Stomach (tissue), 9 donors: ENCODE measurements around the gene ABLIM2. TPM values are rescaled to one million over a fixed set of nuclear protein-coding genes. Genes with fewer than 3 reads are reported as not detected.

Experiments used
- DNase-seq, 2 donors: peaks; one replicate each; pipeline versions ENCODE4 v3.0.0 to v3.0.0-alpha.2; 2013 to 2019
- H3K27ac ChIP-seq, 5 donors: fragments of 200-600 bp in 4 of 5; sonication (generic) in 4 of 5; one replicate each; pipeline ENCODE4 v1.5.1; 2013 to 2019; ENCODE audit warnings: mild to moderate bottlenecking in 1 of 5, moderate library complexity in 1 of 5
- H3K27me3 ChIP-seq, 3 donors: fragments of 200-600 bp; sonication (generic); one replicate each; pipeline ENCODE4 v1.5.1; 2017 to 2019; ENCODE audit warnings: mixed run types in 1 of 3
- H3K36me3 ChIP-seq, 4 donors: fragments of 200-600 bp; sonication (generic); 1 replicate in 3 of 4; 2 replicates in 1 of 4; pipeline ENCODE4 v1.5.1; 2016 to 2019
- H3K4me1 ChIP-seq, 4 donors: fragments of 200-600 bp; sonication (generic); one replicate each; pipeline ENCODE4 v1.5.1; 2016 to 2019
- H3K4me3 ChIP-seq, 4 donors: fragments of 200-600 bp; sonication (generic) in 3 of 4; one replicate each; pipeline ENCODE4 v1.5.1; 2016 to 2019; ENCODE audit warnings: mild to moderate bottlenecking in 1 of 4
- H3K9me3 ChIP-seq, 4 donors: fragments of 200-600 bp; sonication (generic); one replicate each; pipeline ENCODE4 v1.5.1; 2016 to 2019
- EP300 ChIP-seq: sonication (generic); formaldehyde crosslinking; IDR thresholded peaks from one replicate; pipeline ENCODE4 v1.6.1; 2017; ENCODE audit warnings: antibody characterized with exemption
- POLR2A ChIP-seq, 4 donors: fragments of 450-650 bp; IDR thresholded peaks; one replicate each; pipeline ENCODE4 v1.6.1; 2016; ENCODE audit warnings: antibody characterized with exemption in 4 of 4, control low read depth in 2 of 4, mild to moderate bottlenecking in 1 of 4, moderate library complexity in 1 of 4
- POLR2AphosphoS5 ChIP-seq, 3 donors: sonication (generic); formaldehyde crosslinking; IDR thresholded peaks; one replicate each; pipeline ENCODE4 v1.6.1; 2016; ENCODE audit warnings: antibody characterized with exemption in 3 of 3
- WGBS, 5 donors: extraction: QIAGEN DNeasy Blood & Tissue Kit in 3 of 5; methylation state at CpG; one replicate each; pipeline versions ENCODE4 v1.1.5 to v1.1.7; 2013 to 2018; 5-methylcytosine and 5-hydroxymethylcytosine counted together
- intact Hi-C: fragments of 100-400 bp; cut with DNase I; formaldehyde crosslinking; loops from one replicate; pipeline ENCODE4 v1.15.1; 2023; ENCODE audit warnings: low total_unique reads
- polyA plus RNA-seq, 3 donors: library from polyadenylated mRNA; stranded (reverse); fragments of 200-250 nt; gene quantifications; one replicate each; pipeline ENCODE4 v1.2.3, GENCODE V29; 2013
- total RNA-seq, 5 donors: library from RNA; depleted of rRNA; stranded (reverse); fragments of >200 nt; gene quantifications; one replicate each; pipeline versions ENCODE4 v1.1.0 to v1.2.3, GENCODE V29; 2014 to 2016
- TF ChIP-seq, protein P1 (sequence below), 7 experiments: fragments of 450-650 bp in 4 of 7; fragments of 200-600 bp in 3 of 7; sonication (generic) in 3 of 7; IDR thresholded peaks; one replicate each; pipeline ENCODE4 v1.5.1; 2016 to 2019; ENCODE audit warnings: antibody characterized with exemption in 7 of 7, control low read depth in 2 of 7, mild to moderate bottlenecking in 1 of 7
- donor health status: healthy with polysubstance abuse.
- donor health status: Bipolar disorder and iron deficiency.
- donor health status: healthy.

Gene ABLIM2
- total and polyA plus RNA-seq, 8 donors: 2.3 to 28.0 (median 5.5) TPM

DNA sequence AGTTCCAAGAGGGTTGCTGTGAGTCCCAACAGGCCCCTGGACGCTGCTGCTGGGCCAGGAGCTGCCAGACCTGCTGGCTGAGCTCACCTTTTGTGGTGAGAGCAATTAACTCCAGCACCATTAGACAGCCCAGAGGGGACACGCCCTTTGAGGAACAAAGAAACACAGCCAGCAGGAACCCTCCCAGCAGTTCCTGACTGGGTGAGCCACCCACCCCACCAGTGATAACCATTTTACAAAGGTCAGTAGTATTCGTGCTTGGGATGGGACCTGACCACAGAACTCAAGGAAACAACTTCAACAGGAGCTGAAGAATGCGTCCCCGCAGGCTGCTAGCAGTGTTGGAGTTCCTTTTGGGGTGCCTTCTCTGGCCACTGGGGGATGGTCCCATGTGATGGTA is 180.1 kb downstream of the ABLIM2 start:
- Histone ChIP-seq H3K27ac (peak overlapping the region in 3 of 5 donors; percentile 45 to 71 (median 58)), H3K4me3 (no peak overlapping the region), H3K27me3 (no peaks in the 10 kb centered on the region), H3K9me3 (no peaks in the 10 kb centered on the region), H3K36me3 (no peaks in the 10 kb centered on the region), H3K4me1 (peaks cover 7 to 38% (median 10%) of the 10 kb centered on the region in 4 donors)
- peak; percentile 37 to 88 for DNase-seq
- TF ChIP-seq POLR2AphosphoS5 (IDR thresholded peaks at IDR 0.05): peak in 1 of 3 donors; percentile 23
- TF ChIP-seq POLR2A (IDR thresholded peaks at IDR 0.05): no peak
- TF ChIP-seq, protein P1, sequence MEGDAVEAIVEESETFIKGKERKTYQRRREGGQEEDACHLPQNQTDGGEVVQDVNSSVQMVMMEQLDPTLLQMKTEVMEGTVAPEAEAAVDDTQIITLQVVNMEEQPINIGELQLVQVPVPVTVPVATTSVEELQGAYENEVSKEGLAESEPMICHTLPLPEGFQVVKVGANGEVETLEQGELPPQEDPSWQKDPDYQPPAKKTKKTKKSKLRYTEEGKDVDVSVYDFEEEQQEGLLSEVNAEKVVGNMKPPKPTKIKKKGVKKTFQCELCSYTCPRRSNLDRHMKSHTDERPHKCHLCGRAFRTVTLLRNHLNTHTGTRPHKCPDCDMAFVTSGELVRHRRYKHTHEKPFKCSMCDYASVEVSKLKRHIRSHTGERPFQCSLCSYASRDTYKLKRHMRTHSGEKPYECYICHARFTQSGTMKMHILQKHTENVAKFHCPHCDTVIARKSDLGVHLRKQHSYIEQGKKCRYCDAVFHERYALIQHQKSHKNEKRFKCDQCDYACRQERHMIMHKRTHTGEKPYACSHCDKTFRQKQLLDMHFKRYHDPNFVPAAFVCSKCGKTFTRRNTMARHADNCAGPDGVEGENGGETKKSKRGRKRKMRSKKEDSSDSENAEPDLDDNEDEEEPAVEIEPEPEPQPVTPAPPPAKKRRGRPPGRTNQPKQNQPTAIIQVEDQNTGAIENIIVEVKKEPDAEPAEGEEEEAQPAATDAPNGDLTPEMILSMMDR (IDR thresholded peaks at IDR 0.05): no peak
- no peak for TF ChIP-seq EP300
- 34 to 45% (median 36%) methylated on average over 5 of the region's 5 CpGs for WGBS, 5 donors
- intact Hi-C loops: no loop called here

DNA sequence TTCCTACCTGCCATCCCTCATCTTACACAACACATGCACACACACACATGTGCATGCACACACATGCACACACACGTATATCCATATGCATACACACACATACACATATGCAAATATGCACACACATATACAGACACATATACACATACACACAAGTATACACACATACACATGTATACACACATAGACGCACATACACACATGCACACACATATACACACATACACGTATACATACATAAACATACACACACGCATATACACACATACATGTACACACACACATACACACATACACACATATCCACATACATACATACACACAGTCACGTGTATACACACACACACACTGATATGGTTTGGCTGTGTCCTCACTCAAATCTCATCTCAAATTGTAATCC is 182.0 kb downstream of the ABLIM2 start:
- Histone ChIP-seq H3K4me3 (no peak overlapping the region), H3K4me1 (peaks cover 7 to 45% (median 14%) of the 10 kb centered on the region in 4 donors), H3K9me3 (no peaks in the 10 kb centered on the region), H3K27ac (no peak overlapping the region), H3K36me3 (no peaks in the 10 kb centered on the region), H3K27me3 (no peaks in the 10 kb centered on the region)
- DNase-seq: no peak
- TF ChIP-seq POLR2A (IDR thresholded peaks at IDR 0.05) (no peak), EP300 (no peak), POLR2AphosphoS5 (IDR thresholded peaks at IDR 0.05) (no peak)
- TF ChIP-seq, protein P1 (IDR thresholded peaks at IDR 0.05): no peak
- intact Hi-C loops: no loop called here
- 94 to 98% (median 96%) methylated on average over 5 of the region's 5 CpGs for WGBS, 5 donors

DNA sequence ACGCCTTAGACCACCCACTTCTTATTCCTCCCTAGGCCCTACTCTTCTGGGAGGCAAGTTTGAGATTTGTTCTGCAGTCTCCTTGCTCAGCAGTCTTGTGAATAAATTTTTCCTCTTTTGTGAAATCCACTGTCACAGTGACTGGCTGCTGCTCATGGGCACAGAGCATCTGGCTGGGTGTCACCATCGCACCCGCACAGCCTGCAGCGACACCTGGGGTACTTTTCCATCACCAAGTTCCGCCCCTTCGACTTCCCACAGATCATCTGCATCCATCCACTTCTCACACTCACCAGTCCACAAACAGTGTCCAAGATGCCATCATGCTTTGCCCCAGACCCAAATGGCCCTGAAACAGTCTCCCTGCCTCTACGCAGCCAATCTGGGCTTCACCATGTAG is 182.6 kb downstream of the ABLIM2 start:
- intact Hi-C loops: no loop called here
- Histone ChIP-seq H3K36me3 (no peaks in the 10 kb centered on the region), H3K27ac (no peak overlapping the region), H3K27me3 (no peaks in the 10 kb centered on the region), H3K4me1 (peaks cover 7 to 49% (median 17%) of the 10 kb centered on the region in 4 donors), H3K4me3 (no peak overlapping the region), H3K9me3 (no peaks in the 10 kb centered on the region)
- TF ChIP-seq, protein P1 (IDR thresholded peaks at IDR 0.05): no peak
- no peak for TF ChIP-seq EP300
- no peak for TF ChIP-seq POLR2A (IDR thresholded peaks at IDR 0.05)
- TF ChIP-seq POLR2AphosphoS5 (IDR thresholded peaks at IDR 0.05): no peak
- WGBS, 5 donors: 95 to 98% (median 97%) methylated on average over 7 of the region's 7 CpGs
- no peak for DNase-seq

DNA sequence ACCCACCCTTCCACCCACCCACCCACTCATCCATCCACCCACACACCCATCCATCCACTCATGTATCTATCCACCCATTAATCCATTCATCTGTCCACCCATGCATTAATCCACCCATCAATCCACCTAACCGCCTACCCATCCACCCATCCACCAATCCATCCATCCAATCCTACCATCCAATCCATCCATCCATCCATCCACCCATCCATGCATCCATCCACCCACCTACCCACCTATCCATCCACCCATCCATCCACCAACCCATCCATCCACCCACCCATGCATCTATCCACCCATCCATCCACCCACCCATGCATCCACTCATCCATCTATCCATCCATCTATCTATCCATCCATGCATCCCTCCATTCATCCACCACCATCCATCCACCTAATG is 184.2 kb downstream of the ABLIM2 start:
- TF ChIP-seq EP300: no peak
- TF ChIP-seq, protein P1 (IDR thresholded peaks at IDR 0.05): no peak
- no peak for TF ChIP-seq POLR2AphosphoS5 (IDR thresholded peaks at IDR 0.05)
- TF ChIP-seq POLR2A (IDR thresholded peaks at IDR 0.05): no peak
- DNase-seq: no peak
- H3K27me3 ChIP-seq: no peaks in the 10 kb centered on the region
- intact Hi-C loops: no loop called here
- H3K4me1 ChIP-seq: peaks cover 22 to 60% (median 31%) of the 10 kb centered on the region in 4 donors
- no peak overlapping the region for H3K27ac ChIP-seq
- no peaks in the 10 kb centered on the region for H3K9me3 ChIP-seq
- no peak overlapping the region for H3K4me3 ChIP-seq
- WGBS, 5 donors: 87 to 100% (median 100%) methylated on average over 1 of the region's 1 CpG
- no peaks in the 10 kb centered on the region for H3K36me3 ChIP-seq
